NT2/D1 (cell line): Measurements from ENCODE around the gene BNC2.

ENCODE experiments used
- SUZ12 ChIP-seq: IDR thresholded peaks from 2 replicates; pipeline ENCODE4 v1.6.1; 2011; ENCODE audit not compliant: insufficient read length, insufficient read depth; ENCODE audit errors: extremely low read depth
- ZNF274 ChIP-seq: IDR thresholded peaks from 2 replicates; pipeline ENCODE4 v1.6.1; 2011; ENCODE audit warnings: mild to moderate bottlenecking, low read depth, low read length

DNA sequence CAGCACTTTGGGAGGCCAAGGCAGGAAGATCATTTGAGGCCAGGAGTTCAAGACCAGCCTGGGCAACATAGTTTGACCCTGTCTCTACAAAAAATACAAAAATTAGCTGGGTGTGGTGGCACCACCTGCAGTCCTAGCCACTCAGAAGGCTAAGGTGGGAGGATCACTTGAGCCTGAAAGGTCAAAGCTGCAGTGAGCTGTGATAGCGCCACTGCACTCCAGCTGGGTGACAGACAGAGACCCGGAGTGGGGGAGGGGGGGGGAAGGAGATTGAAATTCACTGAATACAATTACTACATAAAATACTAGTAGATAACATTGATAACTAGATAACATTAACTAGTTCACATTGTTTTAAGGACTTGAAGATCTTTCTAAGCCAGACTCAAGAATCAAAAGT is 345.6 kb downstream of the BNC2 start:
- TF ChIP-seq ZNF274 (no peak), SUZ12 (no peak)
